Spleen (tissue), 13 donors: ENCODE measurements around the gene LRRC4C. TPM values are rescaled to one million over a fixed set of nuclear protein-coding genes. Genes with fewer than 3 reads are reported as not detected.
A peak's percentile ranks its signal among the peaks of the same experiment; 100 is the strongest.

Experiments
- DNase-seq: peaks from one replicate; pipeline ENCODE4 v3.0.0-alpha.2; 2020
- H3K27ac ChIP-seq, 8 donors: fragments of 200-600 bp; sonication (generic) in 7 of 8; 1 replicate in 4 of 8; 2 replicates in 4 of 8; pipeline versions ENCODE4 v1.5.0 to v1.8.0; 2016 to 2021; ENCODE audit warnings: inconsistent platforms in 4 of 8, mild to moderate bottlenecking in 4 of 8, moderate library complexity in 1 of 8
- H3K27me3 ChIP-seq, 7 donors: fragments of 200-600 bp; sonication (generic) in 6 of 7; replicated peaks in 1 of 7; 1 replicate in 4 of 7; 2 replicates in 3 of 7; pipeline versions ENCODE4 v1.5.0 to v1.8.0; 2016 to 2021; ENCODE audit warnings: inconsistent platforms in 3 of 7, mild to moderate bottlenecking in 1 of 7
- H3K36me3 ChIP-seq, 6 donors: fragments of 200-600 bp; sonication (generic) in 5 of 6; 1 replicate in 4 of 6; 2 replicates in 2 of 6; pipeline versions ENCODE4 v1.5.0 to v1.8.0; 2016 to 2021; ENCODE audit warnings: inconsistent platforms in 2 of 6
- H3K4me1 ChIP-seq, 6 donors: fragments of 200-600 bp; sonication (generic) in 5 of 6; 1 replicate in 3 of 6; 2 replicates in 3 of 6; pipeline versions ENCODE4 v1.5.0 to v1.8.0; 2016 to 2021; ENCODE audit warnings: inconsistent platforms in 3 of 6
- H3K4me3 ChIP-seq, 8 donors: fragments of 200-600 bp; sonication (generic) in 7 of 8; 1 replicate in 4 of 8; 2 replicates in 4 of 8; pipeline versions ENCODE4 v1.5.0 to v1.8.0; 2016 to 2021; ENCODE audit warnings: inconsistent platforms in 4 of 8, mild to moderate bottlenecking in 4 of 8, moderate library complexity in 2 of 8
- H3K9me3 ChIP-seq, 8 donors: fragments of 200-600 bp; sonication (generic) in 7 of 8; 1 replicate in 4 of 8; 2 replicates in 4 of 8; pipeline versions ENCODE4 v1.5.0 to v1.8.0; 2016 to 2021; ENCODE audit warnings: inconsistent platforms in 4 of 8
- POLR2A ChIP-seq, 3 donors: fragments of 450-650 bp; IDR thresholded peaks; one replicate each; pipeline ENCODE4 v1.5.1; 2017; ENCODE audit warnings: antibody characterized with exemption in 3 of 3, mild to moderate bottlenecking in 1 of 3
- POLR2AphosphoS5 ChIP-seq, 3 donors: sonication (generic); formaldehyde crosslinking; IDR thresholded peaks; one replicate each; pipeline ENCODE4 v1.5.1; 2017; ENCODE audit warnings: antibody characterized with exemption in 3 of 3
- WGBS, 5 donors: extraction: QIAGEN DNeasy Blood & Tissue Kit in 3 of 5; methylation state at CpG; one replicate each; pipeline versions ENCODE4 v1.1.5 to v1.1.7; 2013 to 2018; 5-methylcytosine and 5-hydroxymethylcytosine counted together
- intact Hi-C: fragments of 100-400 bp; cut with DNase I; formaldehyde crosslinking; loops from one replicate; pipeline ENCODE4 v1.15.0; 2023; ENCODE audit warnings: low total_unique reads
- long read RNA-seq, 2 donors: transcript quantifications; one replicate each; lab custom pipeline, GENCODE V29; 2026
- polyA plus RNA-seq, 3 donors: library from polyadenylated mRNA; stranded (reverse); fragments of 200-250 nt; gene quantifications; one replicate each; pipeline ENCODE4 v1.2.1, GENCODE V29; 2013
- total RNA-seq, 7 donors: library from RNA; depleted of rRNA in 3 of 7; stranded (reverse); fragments of >200 nt in 3 of 7; fragmentation: NEBNext Ultra II Directional in 4 of 7; extraction: Animal tissue kit (Norgen Biotek cat#: 25700) in 4 of 7; gene quantifications; one replicate each; pipeline versions ENCODE4 v1.1.0 to v1.2.1, GENCODE V29; 2016 to 2021
- TF ChIP-seq, protein P1 (sequence below), 11 experiments: fragments of 200-600 bp in 7 of 11; fragments of 450-650 bp in 4 of 11; sonication (generic) in 4 of 11; IDR thresholded peaks in 8 of 11; conservative IDR thresholded peaks in 3 of 11; 1 replicate in 7 of 11; 2 replicates in 4 of 11; pipeline versions ENCODE4 v1.4.0 to v1.8.0; 2016 to 2021; ENCODE audit warnings: antibody characterized with exemption in 11 of 11, inconsistent platforms in 4 of 11, mild to moderate bottlenecking in 1 of 11
- donor health status: healthy with polysubstance abuse.
- donor health status: DM: no; HTN: no; CAD: no; lungs with moderate emphysema.
- donor health status: DM: no; HTN: no; CAD: no.
- donor health status: Bipolar disorder and iron deficiency.
- donor health status: healthy.
- donor health status: DM: no; HTN: no; CAD: no.
- donor health status: DM: yes; HTN: yes; CAD: no.

The LRRC4C gene
- total RNA-seq (1 to 10 TPM in 6 of 7 donors, under 1 TPM in 1; 0.94 to 8.9 (median 3.8) TPM), polyA plus RNA-seq (under 1 TPM; 0.15 to 0.39 (median 0.32) TPM)
- long read RNA-seq, donor 1, full-length matches to known transcripts = 3 of 3 reads
- long read RNA-seq, donor 1, partial matches to known transcripts = 0 of 3 reads
- long read RNA-seq, donor 1, other reads (novel, unspliced or antisense) = 0 of 3 reads
- long read RNA-seq, donor 2, full-length matches to known transcripts = 1 of 1 reads
- long read RNA-seq, donor 2, partial matches to known transcripts = 0 of 1 reads
- long read RNA-seq, donor 2, other reads (novel, unspliced or antisense) = 0 of 1 reads

DNA sequence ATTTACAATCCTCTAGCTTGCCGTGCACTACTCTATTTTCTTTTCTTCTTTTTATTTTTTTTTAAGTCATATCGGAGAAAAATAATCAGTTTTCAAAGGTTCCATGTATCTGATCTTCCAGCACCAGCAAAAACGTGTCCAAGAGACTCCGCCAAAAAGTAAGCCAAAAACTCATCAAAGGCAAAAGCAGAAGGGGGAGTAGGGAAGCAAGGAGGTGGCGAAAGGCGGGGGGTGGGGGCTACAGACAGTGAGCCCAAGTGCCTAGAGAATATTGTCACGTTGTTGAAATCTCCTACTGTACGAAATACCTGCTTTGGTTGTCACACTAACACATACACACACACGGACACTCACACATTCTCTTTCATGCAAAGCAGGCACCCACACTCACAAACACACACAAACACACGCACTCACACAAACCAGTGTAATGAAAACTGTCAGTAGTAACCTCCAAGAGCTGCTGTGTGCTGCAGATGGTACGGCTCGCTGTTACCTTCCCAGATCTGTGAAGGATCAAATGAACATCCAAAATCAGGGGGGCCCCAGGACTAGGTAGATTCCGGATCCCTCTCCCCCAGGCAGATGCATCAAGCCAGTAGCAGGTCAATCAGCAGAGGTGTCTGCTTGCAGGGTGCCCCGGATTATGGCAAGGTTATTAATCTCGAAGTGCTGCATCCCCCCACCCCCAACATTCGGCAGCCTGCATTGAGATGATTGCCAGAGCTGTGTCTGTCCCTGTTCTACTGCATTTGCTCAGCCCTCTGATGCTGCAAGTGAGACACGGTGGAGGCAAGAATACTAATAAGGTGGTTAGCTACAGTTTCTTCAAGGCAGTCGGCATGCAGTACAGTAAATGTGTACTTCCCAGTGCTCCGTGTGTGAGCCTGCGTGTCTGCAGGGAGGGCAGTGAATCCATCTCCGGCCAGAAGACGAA lies at the start of gene LRRC4C:
TSS of gene LRRC4C (minus strand) at position 188 of the 937 bp plus-strand sequence.
- DNase-seq = no peak
- H3K4me3 ChIP-seq = peak within 1 kb of the TSS in 4 of 8 donors; percentile 1 to 51 (median 14)
- 7 to 14% (median 11%) methylated on average over 19 to 22 of the region's 22 CpGs for WGBS, 5 donors
- peaks cover 0 to 33% (median 0%) of the 10 kb centered on the region in 7 donors for H3K27me3 ChIP-seq
- intact Hi-C loops = no loop called here
- TF ChIP-seq POLR2AphosphoS5 (IDR thresholded peaks at IDR 0.05) = no peak
- no peak for TF ChIP-seq POLR2A (IDR thresholded peaks at IDR 0.05)
- TF ChIP-seq, protein P1, sequence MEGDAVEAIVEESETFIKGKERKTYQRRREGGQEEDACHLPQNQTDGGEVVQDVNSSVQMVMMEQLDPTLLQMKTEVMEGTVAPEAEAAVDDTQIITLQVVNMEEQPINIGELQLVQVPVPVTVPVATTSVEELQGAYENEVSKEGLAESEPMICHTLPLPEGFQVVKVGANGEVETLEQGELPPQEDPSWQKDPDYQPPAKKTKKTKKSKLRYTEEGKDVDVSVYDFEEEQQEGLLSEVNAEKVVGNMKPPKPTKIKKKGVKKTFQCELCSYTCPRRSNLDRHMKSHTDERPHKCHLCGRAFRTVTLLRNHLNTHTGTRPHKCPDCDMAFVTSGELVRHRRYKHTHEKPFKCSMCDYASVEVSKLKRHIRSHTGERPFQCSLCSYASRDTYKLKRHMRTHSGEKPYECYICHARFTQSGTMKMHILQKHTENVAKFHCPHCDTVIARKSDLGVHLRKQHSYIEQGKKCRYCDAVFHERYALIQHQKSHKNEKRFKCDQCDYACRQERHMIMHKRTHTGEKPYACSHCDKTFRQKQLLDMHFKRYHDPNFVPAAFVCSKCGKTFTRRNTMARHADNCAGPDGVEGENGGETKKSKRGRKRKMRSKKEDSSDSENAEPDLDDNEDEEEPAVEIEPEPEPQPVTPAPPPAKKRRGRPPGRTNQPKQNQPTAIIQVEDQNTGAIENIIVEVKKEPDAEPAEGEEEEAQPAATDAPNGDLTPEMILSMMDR (IDR thresholded peaks at IDR 0.05 in 8 of 11, conservative IDR thresholded peaks at IDR 0.05 in 3 of 11) = no peak
- H3K4me1 ChIP-seq = peaks cover 0 to 8% (median 0%) of the 10 kb centered on the region in 6 donors
- H3K9me3 ChIP-seq = peaks cover 0 to 15% (median 7%) of the 10 kb centered on the region in 8 donors
- H3K36me3 ChIP-seq = no peaks in the 10 kb centered on the region
- no peak within 1 kb of the TSS for H3K27ac ChIP-seq

DNA sequence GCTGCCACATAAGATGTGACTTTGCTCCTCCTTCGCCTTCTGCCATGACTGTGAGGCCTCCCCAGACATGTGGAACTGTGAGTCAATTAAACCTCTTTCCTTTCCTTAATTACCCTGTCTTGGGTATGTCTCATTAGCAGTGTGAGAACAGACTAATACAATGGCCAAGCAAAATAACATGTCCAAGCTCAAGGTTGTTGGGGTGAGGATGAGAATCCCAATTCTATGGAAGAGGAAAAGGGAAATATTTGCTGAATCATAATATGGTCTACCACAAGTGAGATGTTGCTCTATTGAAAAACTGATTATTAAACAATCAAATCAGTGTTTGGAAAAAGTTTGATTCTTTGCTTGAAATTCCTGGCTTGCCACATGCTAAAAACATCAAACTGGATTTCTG lies 48.7 kb upstream of the LRRC4C start:
- TF ChIP-seq, protein P1 (IDR thresholded peaks at IDR 0.05 in 8 of 11, conservative IDR thresholded peaks at IDR 0.05 in 3 of 11) = no peak
- TF ChIP-seq POLR2A (IDR thresholded peaks at IDR 0.05) (no peak), POLR2AphosphoS5 (IDR thresholded peaks at IDR 0.05) (no peak)
- Histone ChIP-seq H3K4me3 (no peak overlapping the region), H3K27ac (no peak overlapping the region), H3K36me3 (no peaks in the 10 kb centered on the region), H3K27me3 (no peaks in the 10 kb centered on the region), H3K4me1 (no peaks in the 10 kb centered on the region), H3K9me3 (peaks cover 0 to 6% (median 0%) of the 10 kb centered on the region in 8 donors)
- WGBS, 5 donors = 74 to 100% (median 80%) methylated on average over 1 of the region's 1 CpG
- intact Hi-C loops = no loop called here
- DNase-seq = no peak

DNA sequence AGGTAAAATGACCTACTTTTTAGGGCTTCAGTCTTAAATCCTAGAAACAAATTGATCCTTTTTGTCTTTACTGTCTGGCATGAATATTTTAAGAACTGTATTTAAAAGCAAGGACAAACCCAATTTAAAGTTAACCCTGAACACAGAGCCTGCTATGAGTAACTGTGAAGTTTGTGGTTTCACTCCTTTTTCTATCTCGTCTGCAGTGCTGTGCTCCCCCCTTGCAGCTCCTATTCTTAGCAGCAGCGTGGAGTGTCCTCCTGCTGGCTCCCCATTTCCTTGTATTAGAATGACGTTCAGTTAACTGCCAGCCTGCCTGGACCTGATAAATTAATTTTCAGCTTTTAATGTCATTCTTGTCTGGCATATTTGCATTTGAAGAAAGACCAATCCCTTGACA lies 40.0 kb upstream of the LRRC4C start:
- Histone ChIP-seq H3K9me3 (no peaks in the 10 kb centered on the region), H3K27ac (no peak overlapping the region), H3K4me3 (no peak overlapping the region), H3K27me3 (no peaks in the 10 kb centered on the region), H3K4me1 (peaks cover 0 to 9% (median 0%) of the 10 kb centered on the region in 6 donors), H3K36me3 (no peaks in the 10 kb centered on the region)
- DNase-seq = no peak
- TF ChIP-seq POLR2AphosphoS5 (IDR thresholded peaks at IDR 0.05) (no peak), POLR2A (IDR thresholded peaks at IDR 0.05) (no peak)
- TF ChIP-seq, protein P1 (IDR thresholded peaks at IDR 0.05 in 8 of 11, conservative IDR thresholded peaks at IDR 0.05 in 3 of 11) = no peak
- 8 to 12% (median 10%) methylated on average over 3 of the region's 3 CpGs for WGBS, 5 donors
- intact Hi-C loops = loop anchor here (10.0 kb wide), 1 partner anchor 1025 kb away; no protein-coding TSS in a partner anchor
